ENCODE measurements around the gene AGBL4.

AGBL4 gene

GRCh38 chr1:49234988-49235387 lies 788.8 kb downstream of the AGBL4 start:
- H3K4me3 Mint-ChIP-seq: no peak overlapping the region
- H3K4me1 Mint-ChIP-seq: no peaks in the 10 kb centered on the region
- H3K27me3 Mint-ChIP-seq (ENCODE audit: low read depth): no peaks in the 10 kb centered on the region
- no peak overlapping the region for H3K27ac Mint-ChIP-seq
- H3K9me3 Mint-ChIP-seq: peaks cover 25% of the 10 kb centered on the region
- no peaks in the 10 kb centered on the region for H3K36me3 Mint-ChIP-seq (ENCODE audit: low read depth)
- TF ChIP-seq CTCF (IDR thresholded peaks at IDR 0.05; ENCODE audit: unreplicated experiment in 3 of 3): no peak

GRCh38 chr1:49229555-49229954 lies 794.2 kb downstream of the AGBL4 start:
- no peaks in the 10 kb centered on the region for H3K4me1 Mint-ChIP-seq
- H3K36me3 Mint-ChIP-seq (ENCODE audit: low read depth): no peaks in the 10 kb centered on the region
- no peak overlapping the region for H3K4me3 Mint-ChIP-seq
- TF ChIP-seq CTCF (IDR thresholded peaks at IDR 0.05; ENCODE audit: unreplicated experiment in 3 of 3): no peak
- H3K9me3 Mint-ChIP-seq: peaks cover 12% of the 10 kb centered on the region
- no peak overlapping the region for H3K27ac Mint-ChIP-seq
- no peaks in the 10 kb centered on the region for H3K27me3 Mint-ChIP-seq (ENCODE audit: low read depth)

GRCh38 chr1:49226758-49227157 lies 797.0 kb downstream of the AGBL4 start:
- Mint-ChIP-seq H3K9me3 (peaks cover 16% of the 10 kb centered on the region), H3K27me3 (ENCODE audit: low read depth) (no peaks in the 10 kb centered on the region), H3K27ac (no peak overlapping the region), H3K36me3 (ENCODE audit: low read depth) (no peaks in the 10 kb centered on the region), H3K4me3 (no peak overlapping the region), H3K4me1 (no peaks in the 10 kb centered on the region)
- TF ChIP-seq CTCF (IDR thresholded peaks at IDR 0.05; ENCODE audit: unreplicated experiment in 3 of 3): no peak

- Mint-ChIP-seq H3K27ac (no peak overlapping the region), H3K27me3 (ENCODE audit: low read depth) (no peaks in the 10 kb centered on the region), H3K4me1 (no peaks in the 10 kb centered on the region), H3K4me3 (no peak overlapping the region), H3K36me3 (ENCODE audit: low read depth) (no peaks in the 10 kb centered on the region), H3K9me3 (peaks cover 16% of the 10 kb centered on the region)
- TF ChIP-seq CTCF (IDR thresholded peaks at IDR 0.05; ENCODE audit: unreplicated experiment in 3 of 3): no peak
These were observed 798.3 kb downstream of the AGBL4 start for GRCh38 chr1:49225464-49225863.

DNA sequence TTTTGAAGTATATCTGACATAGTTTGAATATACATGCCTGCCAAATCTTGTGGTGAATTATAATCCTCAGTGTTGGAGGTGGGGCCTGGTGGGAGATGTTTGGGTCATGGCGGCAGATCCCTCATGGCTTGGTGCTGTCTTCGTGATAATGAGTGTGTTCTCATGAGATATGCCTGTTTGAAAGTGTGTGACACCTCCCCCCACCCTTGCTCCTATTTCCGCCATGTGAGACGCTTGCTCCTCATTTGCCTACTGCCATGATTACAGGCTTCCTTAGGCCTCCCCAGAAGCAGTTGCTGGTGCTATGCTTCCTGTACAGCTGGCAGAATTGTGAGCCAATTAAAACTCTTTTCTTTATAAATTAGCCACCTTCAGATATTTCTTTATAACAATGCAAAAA lies 810.5 kb downstream of the AGBL4 start:
- Mint-ChIP-seq H3K4me3 (no peak overlapping the region), H3K36me3 (ENCODE audit: low read depth) (no peaks in the 10 kb centered on the region), H3K4me1 (no peaks in the 10 kb centered on the region), H3K27ac (no peak overlapping the region), H3K27me3 (ENCODE audit: low read depth) (no peaks in the 10 kb centered on the region), H3K9me3 (peaks cover 27% of the 10 kb centered on the region)
- no peak for TF ChIP-seq CTCF (IDR thresholded peaks at IDR 0.05; ENCODE audit: unreplicated experiment in 3 of 3)

DNA sequence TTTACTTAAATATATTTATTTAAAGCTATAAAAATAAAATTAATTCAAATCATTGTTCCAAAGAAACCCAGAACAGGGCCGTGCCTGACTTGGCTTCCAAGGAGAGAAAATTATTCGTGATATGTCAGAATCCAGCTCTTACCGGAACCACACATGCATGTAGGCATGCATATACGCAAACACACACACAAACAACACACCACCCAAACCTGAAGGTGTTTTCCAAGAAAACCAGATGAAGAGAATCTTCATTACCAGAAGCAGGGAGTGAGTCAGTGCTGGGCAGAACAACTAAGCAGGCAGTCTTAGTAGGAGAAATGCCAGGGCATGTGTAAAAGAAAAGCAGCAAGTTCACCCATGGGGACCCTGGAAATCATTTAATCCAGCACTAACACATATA lies 815.0 kb downstream of the AGBL4 start:
- Mint-ChIP-seq H3K27ac (no peak overlapping the region), H3K4me3 (no peak overlapping the region), H3K27me3 (ENCODE audit: low read depth) (no peaks in the 10 kb centered on the region), H3K4me1 (no peaks in the 10 kb centered on the region), H3K9me3 (peaks cover 31% of the 10 kb centered on the region), H3K36me3 (ENCODE audit: low read depth) (no peaks in the 10 kb centered on the region)
- TF ChIP-seq CTCF (IDR thresholded peaks at IDR 0.05; ENCODE audit: unreplicated experiment in 3 of 3): no peak

Measured in nephron (organoid).